ENCODE measurements around the gene TAS2R30.

The TAS2R30 gene, protein sequence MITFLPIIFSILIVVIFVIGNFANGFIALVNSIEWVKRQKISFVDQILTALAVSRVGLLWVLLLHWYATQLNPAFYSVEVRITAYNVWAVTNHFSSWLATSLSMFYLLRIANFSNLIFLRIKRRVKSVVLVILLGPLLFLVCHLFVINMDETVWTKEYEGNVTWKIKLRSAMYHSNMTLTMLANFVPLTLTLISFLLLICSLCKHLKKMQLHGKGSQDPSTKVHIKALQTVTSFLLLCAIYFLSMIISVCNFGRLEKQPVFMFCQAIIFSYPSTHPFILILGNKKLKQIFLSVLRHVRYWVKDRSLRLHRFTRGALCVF

DNA sequence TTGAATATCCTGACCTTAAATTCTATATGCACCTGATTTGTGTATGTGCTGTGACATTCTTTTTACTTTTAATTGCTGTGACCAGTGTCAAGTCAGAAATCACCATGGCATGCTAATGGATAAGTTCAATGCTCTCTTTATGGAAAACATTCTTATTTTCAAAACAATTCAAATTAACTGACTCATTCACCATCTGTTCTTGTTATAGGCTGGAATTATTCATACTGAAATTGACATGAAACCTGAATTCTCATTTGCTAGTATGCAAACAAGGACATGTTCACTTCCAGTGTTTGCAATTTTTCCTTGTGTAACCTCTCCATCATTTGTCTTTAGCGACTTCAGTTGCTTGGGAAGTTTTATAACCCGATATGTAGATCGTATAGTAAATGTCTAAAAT lies at the start of gene TAS2R30:
TSS of gene TAS2R30 (minus strand) at position 340 of the 400 bp plus-strand sequence. CDS start 400 bp downstream, outside the sequence.
- no peaks in the 10 kb centered on the region for H3K9me3 ChIP-seq (ENCODE audit: severe bottlenecking)
- H3K27me3 ChIP-seq (ENCODE audit: insufficient read depth, poor library complexity, severe bottlenecking): no peaks in the 10 kb centered on the region
- no peak within 1 kb of the TSS for H3K4me3 ChIP-seq (ENCODE audit: severe bottlenecking)
- no peaks in the 10 kb centered on the region for H3K4me1 ChIP-seq (ENCODE audit: insufficient read depth, poor library complexity, severe bottlenecking)
- TF ChIP-seq, protein P1, sequence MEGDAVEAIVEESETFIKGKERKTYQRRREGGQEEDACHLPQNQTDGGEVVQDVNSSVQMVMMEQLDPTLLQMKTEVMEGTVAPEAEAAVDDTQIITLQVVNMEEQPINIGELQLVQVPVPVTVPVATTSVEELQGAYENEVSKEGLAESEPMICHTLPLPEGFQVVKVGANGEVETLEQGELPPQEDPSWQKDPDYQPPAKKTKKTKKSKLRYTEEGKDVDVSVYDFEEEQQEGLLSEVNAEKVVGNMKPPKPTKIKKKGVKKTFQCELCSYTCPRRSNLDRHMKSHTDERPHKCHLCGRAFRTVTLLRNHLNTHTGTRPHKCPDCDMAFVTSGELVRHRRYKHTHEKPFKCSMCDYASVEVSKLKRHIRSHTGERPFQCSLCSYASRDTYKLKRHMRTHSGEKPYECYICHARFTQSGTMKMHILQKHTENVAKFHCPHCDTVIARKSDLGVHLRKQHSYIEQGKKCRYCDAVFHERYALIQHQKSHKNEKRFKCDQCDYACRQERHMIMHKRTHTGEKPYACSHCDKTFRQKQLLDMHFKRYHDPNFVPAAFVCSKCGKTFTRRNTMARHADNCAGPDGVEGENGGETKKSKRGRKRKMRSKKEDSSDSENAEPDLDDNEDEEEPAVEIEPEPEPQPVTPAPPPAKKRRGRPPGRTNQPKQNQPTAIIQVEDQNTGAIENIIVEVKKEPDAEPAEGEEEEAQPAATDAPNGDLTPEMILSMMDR (IDR thresholded peaks at IDR 0.05; ENCODE audit: poor library complexity, severe bottlenecking): no peak
- no peak for ATAC-seq (ENCODE audit: low read depth)
- no peaks in the 10 kb centered on the region for H3K36me3 ChIP-seq (ENCODE audit: low read depth)
- DNase-seq (ENCODE audit: low spot score): no peak
- no peak within 1 kb of the TSS for H3K27ac ChIP-seq (ENCODE audit: poor library complexity, severe bottlenecking)

DNA sequence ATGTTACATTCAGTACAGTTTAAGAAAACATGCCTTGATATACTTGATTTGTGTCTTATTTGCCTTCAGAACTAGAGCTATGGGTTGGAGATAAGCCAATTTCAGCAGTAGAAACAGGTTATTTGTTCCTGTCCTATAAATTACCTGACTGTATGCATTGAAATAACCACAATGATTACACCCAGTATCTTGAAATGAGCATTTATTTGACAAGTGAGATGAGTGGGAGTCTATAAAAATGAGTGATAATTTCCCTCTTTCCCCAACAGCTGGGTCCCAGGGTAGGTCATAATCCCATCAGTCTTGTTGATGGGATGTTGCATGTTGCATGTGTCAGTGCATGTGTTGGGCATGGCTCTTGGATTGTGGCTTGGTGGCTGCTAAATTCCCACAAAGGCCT lies 48.6 kb upstream of the TAS2R30 start:
- TF ChIP-seq, protein P1 (IDR thresholded peaks at IDR 0.05; ENCODE audit: poor library complexity, severe bottlenecking): no peak
- Histone ChIP-seq H3K4me3 (ENCODE audit: severe bottlenecking) (no peak overlapping the region), H3K9me3 (ENCODE audit: severe bottlenecking) (no peaks in the 10 kb centered on the region), H3K36me3 (ENCODE audit: low read depth) (no peaks in the 10 kb centered on the region), H3K4me1 (ENCODE audit: insufficient read depth, poor library complexity, severe bottlenecking) (no peaks in the 10 kb centered on the region), H3K27ac (ENCODE audit: poor library complexity, severe bottlenecking) (no peak overlapping the region), H3K27me3 (ENCODE audit: insufficient read depth, poor library complexity, severe bottlenecking) (no peaks in the 10 kb centered on the region)
- ATAC-seq (ENCODE audit: low read depth): no peak
- DNase-seq (ENCODE audit: low spot score): no peak

DNA sequence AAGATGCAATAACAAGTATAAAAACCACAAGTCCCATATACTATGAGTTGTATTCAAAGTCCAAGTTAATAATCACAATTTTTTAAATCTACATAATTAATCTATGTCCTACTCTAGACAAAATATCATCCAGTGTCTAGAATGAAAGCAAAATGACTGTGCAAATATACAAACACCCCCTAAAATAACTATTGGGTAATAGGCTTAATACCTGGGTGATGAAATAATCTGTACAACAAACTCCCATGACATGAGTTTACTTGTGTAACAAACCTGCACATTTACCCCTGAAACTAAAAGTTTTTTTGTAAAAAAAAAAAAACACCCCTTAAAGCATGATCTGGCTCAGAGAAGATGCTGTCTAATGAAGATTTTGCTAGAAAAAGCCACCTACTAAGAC lies 48.1 kb upstream of the TAS2R30 start:
- H3K4me3 ChIP-seq (ENCODE audit: severe bottlenecking): no peak overlapping the region
- no peak for ATAC-seq (ENCODE audit: low read depth)
- TF ChIP-seq, protein P1 (IDR thresholded peaks at IDR 0.05; ENCODE audit: poor library complexity, severe bottlenecking): no peak
- no peaks in the 10 kb centered on the region for H3K4me1 ChIP-seq (ENCODE audit: insufficient read depth, poor library complexity, severe bottlenecking)
- H3K9me3 ChIP-seq (ENCODE audit: severe bottlenecking): no peaks in the 10 kb centered on the region
- no peaks in the 10 kb centered on the region for H3K36me3 ChIP-seq (ENCODE audit: low read depth)
- H3K27me3 ChIP-seq (ENCODE audit: insufficient read depth, poor library complexity, severe bottlenecking): no peaks in the 10 kb centered on the region
- no peak overlapping the region for H3K27ac ChIP-seq (ENCODE audit: poor library complexity, severe bottlenecking)
- DNase-seq (ENCODE audit: low spot score): no peak

DNA sequence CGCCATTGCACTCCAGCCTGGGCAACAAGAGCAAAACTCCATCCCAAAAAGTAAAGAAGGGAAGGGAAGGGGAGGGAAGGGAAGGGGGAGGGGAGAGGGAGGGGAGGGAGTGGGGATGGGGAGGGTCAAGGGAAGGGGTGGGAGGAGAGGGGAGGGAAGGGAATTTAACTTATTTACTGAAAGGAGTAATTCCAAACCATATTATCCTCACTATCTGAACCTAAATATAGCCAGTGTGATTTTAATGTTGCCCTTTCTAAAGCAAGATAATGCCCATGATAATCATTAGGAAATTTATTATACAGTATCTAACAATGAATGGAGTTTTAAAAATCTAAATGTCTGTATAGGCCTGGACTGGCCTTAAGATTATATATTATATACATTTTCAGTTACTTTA lies 43.8 kb upstream of the TAS2R30 start:
- Histone ChIP-seq H3K4me1 (ENCODE audit: insufficient read depth, poor library complexity, severe bottlenecking) (no peaks in the 10 kb centered on the region), H3K27ac (ENCODE audit: poor library complexity, severe bottlenecking) (no peak overlapping the region), H3K9me3 (ENCODE audit: severe bottlenecking) (no peaks in the 10 kb centered on the region), H3K27me3 (ENCODE audit: insufficient read depth, poor library complexity, severe bottlenecking) (no peaks in the 10 kb centered on the region), H3K4me3 (ENCODE audit: severe bottlenecking) (no peak overlapping the region), H3K36me3 (ENCODE audit: low read depth) (no peaks in the 10 kb centered on the region)
- TF ChIP-seq, protein P1 (IDR thresholded peaks at IDR 0.05; ENCODE audit: poor library complexity, severe bottlenecking): no peak
- ATAC-seq (ENCODE audit: low read depth) (no peak), DNase-seq (ENCODE audit: low spot score) (no peak)

DNA sequence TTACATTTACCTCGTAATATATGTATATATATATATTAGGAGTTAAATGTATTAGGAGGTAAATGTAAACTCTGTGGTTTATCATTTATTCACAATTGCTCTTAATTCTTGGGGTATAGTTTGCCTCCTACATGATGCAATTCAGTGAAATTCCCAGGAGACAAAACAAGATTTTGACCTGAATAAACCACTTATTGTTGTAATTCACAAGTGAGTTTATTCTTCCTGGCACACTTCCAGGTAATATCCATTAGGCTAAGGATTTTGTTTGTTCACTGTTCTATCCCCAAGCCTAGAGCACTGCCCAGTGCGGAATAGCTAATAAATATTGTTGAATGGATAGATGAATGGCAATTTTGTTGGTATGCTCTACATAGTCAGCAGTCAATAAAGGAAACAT lies 39.6 kb upstream of the TAS2R30 start:
- ATAC-seq (ENCODE audit: low read depth) (no peak), DNase-seq (ENCODE audit: low spot score) (no peak)
- TF ChIP-seq, protein P1 (IDR thresholded peaks at IDR 0.05; ENCODE audit: poor library complexity, severe bottlenecking): no peak
- H3K9me3 ChIP-seq (ENCODE audit: severe bottlenecking): no peaks in the 10 kb centered on the region
- H3K27ac ChIP-seq (ENCODE audit: poor library complexity, severe bottlenecking): no peak overlapping the region
- peaks cover 6% of the 10 kb centered on the region for H3K36me3 ChIP-seq (ENCODE audit: low read depth)
- no peaks in the 10 kb centered on the region for H3K4me1 ChIP-seq (ENCODE audit: insufficient read depth, poor library complexity, severe bottlenecking)
- no peak overlapping the region for H3K4me3 ChIP-seq (ENCODE audit: severe bottlenecking)
- H3K27me3 ChIP-seq (ENCODE audit: insufficient read depth, poor library complexity, severe bottlenecking): no peaks in the 10 kb centered on the region

All from RWPE2 (cell line).